B cell (primary cell): ENCODE results near the gene NCOA1. TPM values are rescaled to one million over a fixed set of nuclear protein-coding genes. Genes with fewer than 3 reads are reported as not detected.

ENCODE experiments used
- ATAC-seq: fragments of 200-7000 bp; cut with Tn5 transposase; one replicate; pipeline ENCODE4 v1.10.0; 2021; ENCODE audit warnings: low read depth, mild to moderate bottlenecking, moderate number of reproducible peaks, moderate library complexity
- CTCF ChIA-PET: fragments of 350-600 bp; sonication (Branson Sonifier 250); formaldehyde crosslinking; loops from one replicate; lab custom pipeline; 2021; ENCODE audit warnings: antibody characterized with exemption, inconsistent platforms; lab: Charles Lee
- POLR2A ChIA-PET: fragments of 350-600 bp; sonication (Branson Sonifier 250); formaldehyde crosslinking; loops from one replicate; lab custom pipeline; 2021; ENCODE audit warnings: antibody characterized with exemption; lab: Charles Lee
- DNase-seq: peaks from one replicate; pipeline ENCODE4 v3.0.0; 2013
- H2AFZ ChIP-seq: 2 replicates; pipeline ENCODE4 v1.6.1; 2012; ENCODE audit warnings: mild to moderate bottlenecking, low read depth, low read length; ENCODE audit not compliant: insufficient read depth, poor library complexity, severe bottlenecking
- H3K27ac ChIP-seq, 2 donors: 1 replicate in 1 of 2; 2 replicates in 1 of 2; pipeline ENCODE4 v1.5.1; 2012 to 2013; ENCODE audit warnings: low read length in 2 of 2, mild to moderate bottlenecking in 2 of 2, moderate library complexity in 1 of 2
- H3K27me3 ChIP-seq, 4 experiments: fragments of 200-600 bp in 1 of 4; sonication (generic) in 1 of 4; replicated peaks in 1 of 4; 1 replicate in 2 of 4; 2 replicates in 2 of 4; pipeline versions ENCODE4 v1.6.1 to v1.7.0; 2013 to 2016; ENCODE audit warnings: low read length in 3 of 4, mild to moderate bottlenecking in 2 of 4, mixed read lengths in 1 of 4, moderate library complexity in 1 of 4; ENCODE audit not compliant: insufficient read depth in 4 of 4, control insufficient read depth in 3 of 4; ENCODE audit errors: control extremely low read depth in 1 of 4
- H3K36me3 ChIP-seq, 2 experiments: replicated peaks in 1 of 2; 1 replicate in 1 of 2; 2 replicates in 1 of 2; pipeline versions ENCODE4 v1.6.1 to v1.7.1; 2013; ENCODE audit warnings: low read length in 1 of 2; ENCODE audit not compliant: insufficient read depth in 2 of 2, control insufficient read depth in 1 of 2; ENCODE audit errors: control extremely low read depth in 1 of 2, extremely low read depth in 1 of 2
- H3K4me1 ChIP-seq, 2 donors: fragments of 200-600 bp in 1 of 2; sonication (generic) in 1 of 2; 1 replicate in 1 of 2; 2 replicates in 1 of 2; pipeline versions ENCODE4 v1.5.1 to v1.6.1; 2013 to 2017; ENCODE audit warnings: low read length in 2 of 2; ENCODE audit not compliant: control insufficient read depth in 2 of 2, insufficient read depth in 2 of 2
- H3K4me2 ChIP-seq: replicated peaks from 2 replicates; pipeline ENCODE3; 2012; ENCODE audit warnings: mild to moderate bottlenecking, low read depth, low read length; ENCODE audit not compliant: poor library complexity, severe bottlenecking
- H3K4me3 ChIP-seq, 5 experiments: fragments of 200-600 bp in 1 of 5; sonication (generic) in 1 of 5; 1 replicate in 3 of 5; 2 replicates in 2 of 5; pipeline versions ENCODE4 v1.5.1 to v1.7.0; 2011 to 2016; ENCODE audit warnings: low read length in 4 of 5, mild to moderate bottlenecking in 4 of 5, low read depth in 2 of 5, control low read depth in 1 of 5, moderate library complexity in 1 of 5; ENCODE audit not compliant: insufficient read depth in 1 of 5; ENCODE audit errors: control extremely low read depth in 1 of 5, extremely low read depth in 1 of 5
- H3K79me2 ChIP-seq: fragments of 200-600 bp; sonication (generic); one replicate; pipeline ENCODE4 v1.6.0; 2016; ENCODE audit warnings: low read length; ENCODE audit not compliant: control insufficient read depth, insufficient read depth
- H3K9ac ChIP-seq: fragments of 200-600 bp; sonication (generic); 2 replicates; pipeline ENCODE4 v1.6.1; 2017; ENCODE audit warnings: mild to moderate bottlenecking, low read length, moderate library complexity
- H3K9me3 ChIP-seq, 3 donors: one replicate each; pipeline versions ENCODE4 v1.6.1 to v1.7.1; 2013; ENCODE audit warnings: low read length in 2 of 3; ENCODE audit not compliant: control insufficient read depth in 2 of 3, insufficient read depth in 1 of 3; ENCODE audit errors: control extremely low read depth in 1 of 3
- H4K20me1 ChIP-seq: 2 replicates; pipeline ENCODE4 v1.6.0; 2012; ENCODE audit warnings: mild to moderate bottlenecking, low read length; ENCODE audit not compliant: insufficient read depth, control insufficient read depth, poor library complexity, severe bottlenecking
- H3K27ac Mint-ChIP-seq: one replicate; pipeline ENCODE4 v1.8.0; 2021; ENCODE audit warnings: mixed read lengths
- H3K27me3 Mint-ChIP-seq: one replicate; pipeline ENCODE4 v1.8.0; 2021; ENCODE audit warnings: mixed read lengths
- H3K4me1 Mint-ChIP-seq: one replicate; pipeline ENCODE4 v1.8.0; 2021; ENCODE audit warnings: mixed read lengths
- H3K4me3 Mint-ChIP-seq: one replicate; pipeline ENCODE4 v1.8.0; 2021; ENCODE audit warnings: mixed read lengths
- H3K9me3 Mint-ChIP-seq: one replicate; pipeline ENCODE4 v1.8.0; 2022; ENCODE audit warnings: mixed read lengths; ENCODE audit not compliant: insufficient read depth
- EZH2 ChIP-seq: IDR thresholded peaks from 2 replicates; pipeline ENCODE4 v1.6.1; 2012; ENCODE audit warnings: borderline replicate concordance, low read depth, mild to moderate bottlenecking, moderate library complexity, low read length; ENCODE audit not compliant: insufficient read depth, poor library complexity, severe bottlenecking
- WGBS: methylation state at CpG from one replicate; pipeline ENCODE4 v1.1.5; 2013; ENCODE audit warnings: missing lambda C conversion rate; ENCODE audit not compliant: insufficient coverage; 5-methylcytosine and 5-hydroxymethylcytosine counted together
- intact Hi-C: fragments of 100-400 bp; cut with micrococcal nuclease; formaldehyde crosslinking; loops from one replicate; pipeline ENCODE4 v1.10.0; 2022
- polyA plus RNA-seq: library from polyadenylated mRNA; depleted of rRNA; stranded (reverse); fragments of >200 nt; gene quantifications from 2 replicates; pipeline ENCODE4 v1.2.3, GENCODE V29; 2012
- total RNA-seq, 2 donors: library from RNA; stranded (reverse); fragments of 120-200 nt in 1 of 2; gene quantifications; 1 replicate in 1 of 2; 2 replicates in 1 of 2; pipeline versions ENCODE4 v1.2.3 to v1.2.4, GENCODE V29; 2013 to 2022
- TF ChIP-seq, protein P1 (sequence below): fragments of 200-600 bp; IDR thresholded peaks from one replicate; pipeline ENCODE4 v1.8.0; 2022; ENCODE audit warnings: antibody characterized with exemption, mild to moderate bottlenecking

The NCOA1 gene
- total and polyA plus RNA-seq, 2 donors (not counting 1 experiment from before 2014, with no cell fraction given), result 11.6 to 49.1 TPM

GRCh38 chr2:24496959-24497358 lies 5.9 kb downstream of the NCOA1 start:
- no peak overlapping the region for H3K4me3 Mint-ChIP-seq
- Histone ChIP-seq H3K9ac (no peak overlapping the region), H4K20me1 (peaks cover 18% of the 10 kb centered on the region), H3K4me2 (no peak overlapping the region), H3K4me1 (peaks cover 7 to 9% of the 10 kb centered on the region in 2 donors), H3K4me3 (no peak overlapping the region), H2AFZ (no peak overlapping the region), H3K27me3 (no peaks in the 10 kb centered on the region), H3K9me3 (no peaks in the 10 kb centered on the region), H3K36me3 (no peaks in the 10 kb centered on the region), H3K27ac (no peak overlapping the region), H3K79me2 (peaks cover 45% of the 10 kb centered on the region)
- peaks cover 36% of the 10 kb centered on the region for H3K4me1 Mint-ChIP-seq
- no peaks in the 10 kb centered on the region for H3K9me3 Mint-ChIP-seq
- H3K27me3 Mint-ChIP-seq, result no peaks in the 10 kb centered on the region
- POLR2A ChIA-PET, result no interaction called here
- CTCF ChIA-PET, result interaction anchor here (0.9 kb wide), 1 partner anchor 11 kb away, joined by 3 read pairs; no protein-coding TSS in a partner anchor
- intact Hi-C loops, result no loop called here
- ATAC-seq (no peak), DNase-seq (no peak)
- TF ChIP-seq, protein P1, sequence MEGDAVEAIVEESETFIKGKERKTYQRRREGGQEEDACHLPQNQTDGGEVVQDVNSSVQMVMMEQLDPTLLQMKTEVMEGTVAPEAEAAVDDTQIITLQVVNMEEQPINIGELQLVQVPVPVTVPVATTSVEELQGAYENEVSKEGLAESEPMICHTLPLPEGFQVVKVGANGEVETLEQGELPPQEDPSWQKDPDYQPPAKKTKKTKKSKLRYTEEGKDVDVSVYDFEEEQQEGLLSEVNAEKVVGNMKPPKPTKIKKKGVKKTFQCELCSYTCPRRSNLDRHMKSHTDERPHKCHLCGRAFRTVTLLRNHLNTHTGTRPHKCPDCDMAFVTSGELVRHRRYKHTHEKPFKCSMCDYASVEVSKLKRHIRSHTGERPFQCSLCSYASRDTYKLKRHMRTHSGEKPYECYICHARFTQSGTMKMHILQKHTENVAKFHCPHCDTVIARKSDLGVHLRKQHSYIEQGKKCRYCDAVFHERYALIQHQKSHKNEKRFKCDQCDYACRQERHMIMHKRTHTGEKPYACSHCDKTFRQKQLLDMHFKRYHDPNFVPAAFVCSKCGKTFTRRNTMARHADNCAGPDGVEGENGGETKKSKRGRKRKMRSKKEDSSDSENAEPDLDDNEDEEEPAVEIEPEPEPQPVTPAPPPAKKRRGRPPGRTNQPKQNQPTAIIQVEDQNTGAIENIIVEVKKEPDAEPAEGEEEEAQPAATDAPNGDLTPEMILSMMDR, result no peak
- TF ChIP-seq EZH2, result no peak
- WGBS, result no CpG with 5 or more reads among the region's 4 CpGs
- no peak overlapping the region for H3K27ac Mint-ChIP-seq

GRCh38 chr2:24497685-24498084 lies 6.6 kb downstream of the NCOA1 start:
- POLR2A ChIA-PET, result no interaction called here
- H3K27ac Mint-ChIP-seq, result no peak overlapping the region
- H3K79me2 ChIP-seq, result peaks cover 52% of the 10 kb centered on the region

More at GRCh38 chr2:24497685-24498084, 6.6 kb downstream of the NCOA1 start:
- H3K9ac ChIP-seq, result no peak overlapping the region
- no peaks in the 10 kb centered on the region for H3K36me3 ChIP-seq
- intact Hi-C loops, result no loop called here
- H3K9me3 ChIP-seq, result no peaks in the 10 kb centered on the region
- CTCF ChIA-PET, result no interaction called here
- no peak for TF ChIP-seq EZH2
- TF ChIP-seq, protein P1, result no peak
- H2AFZ ChIP-seq, result no peak overlapping the region
- DNase-seq (no peak), ATAC-seq (no peak)
- H3K4me1 ChIP-seq, result peaks cover 0 to 3% of the 10 kb centered on the region in 2 donors
- no peaks in the 10 kb centered on the region for H3K27me3 ChIP-seq
- peaks cover 33% of the 10 kb centered on the region for H3K4me1 Mint-ChIP-seq
- H3K9me3 Mint-ChIP-seq, result no peaks in the 10 kb centered on the region
- no peak overlapping the region for H3K4me3 Mint-ChIP-seq
- H3K4me2 ChIP-seq, result no peak overlapping the region
- H3K27me3 Mint-ChIP-seq, result no peaks in the 10 kb centered on the region
- no peak overlapping the region for H3K27ac ChIP-seq
- no peak overlapping the region for H3K4me3 ChIP-seq
- H4K20me1 ChIP-seq, result peaks cover 25% of the 10 kb centered on the region
